IMR-90 (cell line): ENCODE data around the gene TCERG1L. TPM values are rescaled to one million over a fixed set of nuclear protein-coding genes. Genes with fewer than 3 reads are reported as not detected.

ENCODE experiments used
- ATAC-seq: fragments of 200-7000 bp; cut with Tn5 transposase; 2 replicates; pipeline ENCODE4 v1.9.1; 2020; ENCODE audit warnings: low read depth, mild to moderate bottlenecking, moderate library complexity
- BruUV-seq: library from RNA; stranded (reverse); fragments of 400-500 nt; replicated peaks from 2 replicates; lab custom pipeline; 2021; lab: Mats Ljungman, UMichigan
- CTCF ChIA-PET: fragments of 300-600 bp; formaldehyde crosslinking; extraction: SDS; loops from one replicate; lab custom pipeline; 2021; ENCODE audit warnings: antibody characterized with exemption; lab: Yijun Ruan, JAX
- POLR2A ChIA-PET: fragments of 300-600 bp; sonication (Branson Sonifier 250); formaldehyde crosslinking; loops from one replicate; lab custom pipeline; 2022; ENCODE audit warnings: antibody characterized with exemption; ENCODE audit not compliant: unreplicated experiment; lab: Charles Lee
- DNase-seq: peaks from one replicate; pipeline ENCODE4 v3.0.0; 2013
- H2AFZ ChIP-seq: replicated peaks from 2 replicates; pipeline ENCODE3; 2013; ENCODE audit warnings: low read length, mild to moderate bottlenecking; ENCODE audit not compliant: poor library complexity
- H2AK5ac ChIP-seq: 2 replicates; pipeline ENCODE4 v1.6.1; 2013; ENCODE audit warnings: low read depth, low read length, inconsistent platforms
- H2AK9ac ChIP-seq: replicated peaks from 2 replicates; pipeline ENCODE3; 2013; ENCODE audit warnings: mild to moderate bottlenecking, low read depth, low read length, moderate library complexity; ENCODE audit not compliant: poor library complexity
- H2BK120ac ChIP-seq: 2 replicates; pipeline ENCODE4 v1.6.1; 2013; ENCODE audit warnings: low read depth, low read length, inconsistent platforms
- H2BK15ac ChIP-seq: 3 replicates; pipeline ENCODE4 v1.6.1; 2013; ENCODE audit warnings: low read depth, low read length, inconsistent platforms
- H2BK20ac ChIP-seq: 2 replicates; pipeline ENCODE4 v1.6.1; 2013; ENCODE audit warnings: low read depth, mild to moderate bottlenecking, inconsistent platforms, low read length, moderate library complexity
- H2BK5ac ChIP-seq: 2 replicates; pipeline ENCODE4 v1.6.1; 2013; ENCODE audit warnings: mild to moderate bottlenecking, low read depth, low read length, inconsistent platforms; ENCODE audit not compliant: poor library complexity, severe bottlenecking
- H3K14ac ChIP-seq: replicated peaks from 2 replicates; pipeline ENCODE4 v1.6.1; 2013; ENCODE audit warnings: low read depth, low read length, inconsistent platforms
- H3K18ac ChIP-seq: 2 replicates; pipeline ENCODE4 v1.6.1; 2013; ENCODE audit warnings: low read depth, low read length, control low read depth
- H3K23ac ChIP-seq: 2 replicates; pipeline ENCODE4 v1.6.1; 2013; ENCODE audit warnings: low read depth, low read length, inconsistent platforms
- H3K27ac ChIP-seq: 2 replicates; pipeline ENCODE4 v1.5.1; 2013; ENCODE audit warnings: mild to moderate bottlenecking, control low read depth, low read length; ENCODE audit not compliant: insufficient read depth
- H3K27me3 ChIP-seq: 2 replicates; pipeline ENCODE4 v1.6.1; 2013; ENCODE audit warnings: low read length; ENCODE audit not compliant: control insufficient read depth, insufficient read depth
- H3K36me3 ChIP-seq: 2 replicates; pipeline ENCODE4 v1.6.1; 2013; ENCODE audit warnings: low read length, mixed read lengths; ENCODE audit not compliant: control insufficient read depth, insufficient read depth
- H3K4ac ChIP-seq: 2 replicates; pipeline ENCODE4 v1.6.1; 2013; ENCODE audit warnings: low read depth, low read length, inconsistent platforms
- H3K4me1 ChIP-seq: 2 replicates; pipeline ENCODE4 v1.6.1; 2013; ENCODE audit warnings: low read length, mixed read lengths; ENCODE audit not compliant: control insufficient read depth, insufficient read depth
- H3K4me2 ChIP-seq: 2 replicates; pipeline ENCODE4 v1.6.1; 2013; ENCODE audit warnings: low read depth, mild to moderate bottlenecking, control low read depth, low read length, moderate library complexity
- H3K4me3 ChIP-seq: 2 replicates; pipeline ENCODE4 v1.5.1; 2013; ENCODE audit warnings: low read depth, mild to moderate bottlenecking, control low read depth, low read length, moderate library complexity; ENCODE audit not compliant: insufficient read depth
- H3K56ac ChIP-seq: 2 replicates; pipeline ENCODE4 v1.6.1; 2013; ENCODE audit warnings: low read length, inconsistent platforms; ENCODE audit not compliant: insufficient read depth; ENCODE audit errors: extremely low read depth
- H3K79me1 ChIP-seq, 2 experiments: 2 replicates each; pipeline ENCODE4 v1.6.1; 2013; ENCODE audit warnings: low read length in 2 of 2, inconsistent platforms in 1 of 2, low read depth in 1 of 2
- H3K9ac ChIP-seq: 2 replicates; pipeline ENCODE4 v1.6.1; 2013; ENCODE audit warnings: low read depth, low read length, control low read depth
- H3K9me1 ChIP-seq: 2 replicates; pipeline ENCODE4 v1.6.1; 2013; ENCODE audit warnings: low read length, inconsistent platforms; ENCODE audit not compliant: insufficient read depth
- H3K9me3 ChIP-seq: 2 replicates; pipeline ENCODE4 v1.6.1; 2013; ENCODE audit warnings: low read length; ENCODE audit not compliant: control insufficient read depth, insufficient read depth
- H4K20me1 ChIP-seq: 2 replicates; pipeline ENCODE4 v1.6.1; 2013; ENCODE audit warnings: low read length, inconsistent platforms; ENCODE audit not compliant: insufficient read depth
- H4K5ac ChIP-seq: 2 replicates; pipeline ENCODE4 v1.6.1; 2013; ENCODE audit warnings: mild to moderate bottlenecking, low read depth, low read length, control low read depth
- H4K8ac ChIP-seq, 2 experiments: 2 replicates each; pipeline ENCODE4 v1.6.1; 2013; ENCODE audit warnings: low read depth in 2 of 2, low read length in 2 of 2, control low read depth in 1 of 2, inconsistent platforms in 1 of 2
- H4K91ac ChIP-seq: 2 replicates; pipeline ENCODE4 v1.6.1; 2013; ENCODE audit warnings: low read depth, low read length, inconsistent platforms; ENCODE audit not compliant: insufficient read depth
- BHLHE40 ChIP-seq: fragments of 150-350 bp; IDR thresholded peaks from 2 replicates; pipeline ENCODE4 v1.6.1; 2016; ENCODE audit warnings: mild to moderate bottlenecking, low read depth, low read length
- CEBPB ChIP-seq: IDR thresholded peaks from 2 replicates; pipeline ENCODE4 v1.6.1; 2012; ENCODE audit warnings: low read depth, low read length, improper control_type of control experiment
- CHD1 ChIP-seq: IDR thresholded peaks from 2 replicates; pipeline ENCODE4 v1.6.1; 2012; ENCODE audit warnings: low read depth, low read length, improper control_type of control experiment
- MAZ ChIP-seq: IDR thresholded peaks from 2 replicates; pipeline ENCODE4 v1.6.1; 2012; ENCODE audit warnings: low read depth, mild to moderate bottlenecking, low read length, improper control_type of control experiment, moderate library complexity, borderline replicate concordance
- MXI1 ChIP-seq: IDR thresholded peaks from 2 replicates; pipeline ENCODE4 v1.6.1; 2012; ENCODE audit warnings: low read depth, mild to moderate bottlenecking, low read length, moderate library complexity, borderline replicate concordance
- NFE2L2 ChIP-seq: fragments of 150-350 bp; IDR thresholded peaks from 2 replicates; pipeline ENCODE4 v1.6.1; 2016; ENCODE audit warnings: low read depth, mild to moderate bottlenecking, low read length
- POLR2A ChIP-seq: IDR thresholded peaks from 2 replicates; pipeline ENCODE4 v1.6.1; 2012; ENCODE audit warnings: mild to moderate bottlenecking, low read depth, low read length
- RAD21 ChIP-seq: IDR thresholded peaks from 2 replicates; pipeline ENCODE4 v1.6.1; 2012; ENCODE audit warnings: low read length, improper control_type of control experiment
- RCOR1 ChIP-seq: IDR thresholded peaks from 2 replicates; pipeline ENCODE4 v1.6.1; 2012; ENCODE audit warnings: mild to moderate bottlenecking, low read length, improper control_type of control experiment; ENCODE audit not compliant: insufficient replicate concordance
- SMC3 ChIP-seq: fragments of 150-350 bp; IDR thresholded peaks from 2 replicates; pipeline ENCODE4 v1.6.1; 2016; ENCODE audit warnings: low read depth, mild to moderate bottlenecking, antibody characterized with exemption, low read length, moderate library complexity
- WGBS, 2 experiments: methylation state at CpG; one replicate each; pipeline versions ENCODE4 v1.1.5 to v1.1.7; 2013; ENCODE audit warnings: missing lambda C conversion rate in 2 of 2; ENCODE audit not compliant: insufficient read length in 1 of 2; ENCODE audit errors: extremely low coverage in 2 of 2; 5-methylcytosine and 5-hydroxymethylcytosine counted together
- dilution Hi-C: fragments of 300-500 bp; cut with HindIII; formaldehyde crosslinking; loops from one replicate; pipeline ENCODE4 v1.14.3; 2018; ENCODE audit warnings: low sequenced_read_pairs; ENCODE audit not compliant: unreplicated experiment
- in situ Hi-C: fragments of 300-500 bp; cut with MboI; formaldehyde crosslinking; loops from 3 replicates; pipeline ENCODE4 v1.14.3; 2019; ENCODE audit warnings: low sequenced_read_pairs, inconsistent platforms, mixed read lengths
- intact Hi-C: fragments of 100-400 bp; cut with micrococcal nuclease; formaldehyde crosslinking; loops from 2 replicates; pipeline ENCODE4 v1.10.0; 2022
- polyA plus RNA-seq, 3 experiments: library from polyadenylated mRNA; depleted of rRNA; stranded (reverse); fragments of >200 nt; gene quantifications; 2 replicates each; pipeline ENCODE4 v1.2.3, GENCODE V29; 2012; ENCODE audit warnings: low replicate concordance in 1 of 3
- total RNA-seq: library from RNA; depleted of rRNA; stranded (reverse); fragments of >200 nt; gene quantifications from 2 replicates; pipeline ENCODE4 v1.2.3, GENCODE V29; 2012
- TF ChIP-seq, protein P1 (sequence below): conservative IDR thresholded peaks from 2 replicates; pipeline ENCODE4 v1.5.1; 2012; ENCODE audit warnings: mild to moderate bottlenecking, low read depth, low read length, improper control_type of control experiment
- TF ChIP-seq, protein P2 (sequence below): fragments of 150-350 bp; IDR thresholded peaks from 2 replicates; pipeline ENCODE4 v1.6.1; 2017; ENCODE audit warnings: mild to moderate bottlenecking, antibody characterized with exemption, low read length, low read depth

The TCERG1L gene
- total and polyA plus RNA-seq, 2 of the 4 experiments (the other 2 are of a cell fraction), result not detected

- Histone ChIP-seq H4K5ac (no peak overlapping the region), H3K9me1 (no peaks in the 10 kb centered on the region), H3K4ac (no peak overlapping the region), H2BK120ac (no peak overlapping the region), H3K4me2 (no peak overlapping the region), H3K14ac (no peak overlapping the region), H3K27me3 (no peaks in the 10 kb centered on the region), H3K9ac (no peak overlapping the region), H3K18ac (no peak overlapping the region), H3K9me3 (peaks cover 46% of the 10 kb centered on the region), H3K4me3 (no peak overlapping the region), H2AK9ac (no peak overlapping the region), H3K36me3 (no peaks in the 10 kb centered on the region), H4K20me1 (no peaks in the 10 kb centered on the region), H3K4me1 (no peaks in the 10 kb centered on the region), H3K56ac (no peak overlapping the region), H2BK15ac (no peak overlapping the region), H4K8ac (no peak overlapping the region), H2BK5ac (no peak overlapping the region), H3K27ac (no peak overlapping the region), H3K23ac (no peak overlapping the region), H3K79me1 (no peaks in the 10 kb centered on the region), H4K91ac (no peak overlapping the region), H2AFZ (no peak overlapping the region), H2BK20ac (no peak overlapping the region), H2AK5ac (no peak overlapping the region)
- 24% methylated on average over 4 of the region's 13 CpGs; no CpG with 5 or more reads in 1 of the 2 experiments for WGBS, 2 experiments
- dilution Hi-C loops, result no loop called here
- in situ Hi-C loops, result no loop called here
- BruUV-seq, result no TSS peak
- POLR2A ChIA-PET, result no interaction called here
- no peak for TF ChIP-seq RAD21
- TF ChIP-seq MAZ, result no peak
- TF ChIP-seq CEBPB, result no peak
- no peak for TF ChIP-seq MXI1
- TF ChIP-seq SMC3, result no peak
- TF ChIP-seq, protein P1, sequence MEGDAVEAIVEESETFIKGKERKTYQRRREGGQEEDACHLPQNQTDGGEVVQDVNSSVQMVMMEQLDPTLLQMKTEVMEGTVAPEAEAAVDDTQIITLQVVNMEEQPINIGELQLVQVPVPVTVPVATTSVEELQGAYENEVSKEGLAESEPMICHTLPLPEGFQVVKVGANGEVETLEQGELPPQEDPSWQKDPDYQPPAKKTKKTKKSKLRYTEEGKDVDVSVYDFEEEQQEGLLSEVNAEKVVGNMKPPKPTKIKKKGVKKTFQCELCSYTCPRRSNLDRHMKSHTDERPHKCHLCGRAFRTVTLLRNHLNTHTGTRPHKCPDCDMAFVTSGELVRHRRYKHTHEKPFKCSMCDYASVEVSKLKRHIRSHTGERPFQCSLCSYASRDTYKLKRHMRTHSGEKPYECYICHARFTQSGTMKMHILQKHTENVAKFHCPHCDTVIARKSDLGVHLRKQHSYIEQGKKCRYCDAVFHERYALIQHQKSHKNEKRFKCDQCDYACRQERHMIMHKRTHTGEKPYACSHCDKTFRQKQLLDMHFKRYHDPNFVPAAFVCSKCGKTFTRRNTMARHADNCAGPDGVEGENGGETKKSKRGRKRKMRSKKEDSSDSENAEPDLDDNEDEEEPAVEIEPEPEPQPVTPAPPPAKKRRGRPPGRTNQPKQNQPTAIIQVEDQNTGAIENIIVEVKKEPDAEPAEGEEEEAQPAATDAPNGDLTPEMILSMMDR, result no peak
- TF ChIP-seq CHD1, result no peak
- no peak for TF ChIP-seq BHLHE40
- TF ChIP-seq, protein P2, sequence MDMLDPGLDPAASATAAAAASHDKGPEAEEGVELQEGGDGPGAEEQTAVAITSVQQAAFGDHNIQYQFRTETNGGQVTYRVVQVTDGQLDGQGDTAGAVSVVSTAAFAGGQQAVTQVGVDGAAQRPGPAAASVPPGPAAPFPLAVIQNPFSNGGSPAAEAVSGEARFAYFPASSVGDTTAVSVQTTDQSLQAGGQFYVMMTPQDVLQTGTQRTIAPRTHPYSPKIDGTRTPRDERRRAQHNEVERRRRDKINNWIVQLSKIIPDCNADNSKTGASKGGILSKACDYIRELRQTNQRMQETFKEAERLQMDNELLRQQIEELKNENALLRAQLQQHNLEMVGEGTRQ, result no peak
- no peak for TF ChIP-seq POLR2A
- no peak for TF ChIP-seq RCOR1
- no peak for TF ChIP-seq NFE2L2
- CTCF ChIA-PET, result no interaction called here
- intact Hi-C loops, result no loop called here
- no peak for DNase-seq
- ATAC-seq, result no peak
These were observed 72.7 kb downstream of the TCERG1L start for GRCh38 chr10:131238669-131239280.
